Liver (tissue), 9 donors: Measurements from ENCODE around the gene CENPT. TPM values are rescaled to one million over a fixed set of nuclear protein-coding genes. Genes with fewer than 3 reads are reported as not detected.

Source experiments
- DNase-seq: peaks from one replicate; pipeline ENCODE4 v3.0.0-alpha.2; 2017; ENCODE audit warnings: low spot score
- H3K27ac ChIP-seq, 2 donors: one replicate each; pipeline ENCODE4 v1.7.0; 2013; ENCODE audit warnings: inconsistent platforms in 2 of 2, low read length in 2 of 2, control low read depth in 1 of 2, low read depth in 1 of 2, mild to moderate bottlenecking in 1 of 2
- H3K27me3 ChIP-seq, 4 donors: one replicate each; pipeline versions ENCODE4 v1.6.1 to v1.7.0; 2013; ENCODE audit warnings: low read length in 3 of 4, inconsistent platforms in 1 of 4, mild to moderate bottlenecking in 1 of 4, moderate library complexity in 1 of 4; ENCODE audit not compliant: control insufficient read depth in 4 of 4, insufficient read depth in 4 of 4
- H3K36me3 ChIP-seq, 4 donors: one replicate each; pipeline versions ENCODE4 v1.6.1 to v1.7.0; 2013; ENCODE audit warnings: low read length in 3 of 4, mild to moderate bottlenecking in 3 of 4, low read depth in 1 of 4, moderate library complexity in 1 of 4; ENCODE audit not compliant: control insufficient read depth in 4 of 4, insufficient read depth in 3 of 4
- H3K4me1 ChIP-seq, 4 donors: one replicate each; pipeline versions ENCODE4 v1.6.1 to v1.7.0; 2013; ENCODE audit warnings: low read length in 3 of 4, mild to moderate bottlenecking in 3 of 4, moderate library complexity in 1 of 4; ENCODE audit not compliant: control insufficient read depth in 4 of 4, insufficient read depth in 4 of 4
- H3K4me3 ChIP-seq, 3 donors: one replicate each; pipeline versions ENCODE4 v1.6.1 to v1.7.0; 2013; ENCODE audit warnings: low read length in 3 of 3, control low read depth in 1 of 3, low read depth in 1 of 3, mild to moderate bottlenecking in 1 of 3
- H3K9ac ChIP-seq, 2 donors: one replicate each; pipeline ENCODE4 v1.7.0; 2013; ENCODE audit warnings: low read length in 2 of 2, mild to moderate bottlenecking in 2 of 2, moderate library complexity in 2 of 2, control low read depth in 1 of 2, low read depth in 1 of 2
- H3K9me3 ChIP-seq, 4 donors: one replicate each; pipeline versions ENCODE4 v1.6.1 to v1.7.0; 2013; ENCODE audit warnings: low read length in 3 of 4; ENCODE audit not compliant: control insufficient read depth in 4 of 4
- ATF3 ChIP-seq: IDR thresholded peaks from 2 replicates; pipeline ENCODE4 v1.6.1; 2016; ENCODE audit warnings: antibody characterized with exemption
- CTCF ChIP-seq: fragments of 150-350 bp; IDR thresholded peaks from 2 replicates; pipeline ENCODE4 v1.5.1; 2017; ENCODE audit warnings: improper control_type of control experiment, low read depth, low read length; ENCODE audit not compliant: missing input control
- EGR1 ChIP-seq, 2 donors: IDR thresholded peaks; 2 replicates each; pipeline ENCODE4 v1.6.1; 2016 to 2018; ENCODE audit warnings: antibody characterized with exemption in 2 of 2, low read depth in 2 of 2
- FOXA1 ChIP-seq: IDR thresholded peaks from 2 replicates; pipeline ENCODE4 v1.6.1; 2016; ENCODE audit warnings: antibody characterized with exemption
- FOXA2 ChIP-seq: IDR thresholded peaks from 2 replicates; pipeline ENCODE4 v1.6.1; 2016; ENCODE audit warnings: antibody characterized with exemption
- GABPA ChIP-seq, 2 donors: IDR thresholded peaks in 1 of 2; conservative IDR thresholded peaks in 1 of 2; 2 replicates each; pipeline ENCODE4 v1.6.1; 2016; ENCODE audit warnings: antibody characterized with exemption in 2 of 2, mild to moderate bottlenecking in 1 of 2, moderate library complexity in 1 of 2
- HNF4A ChIP-seq, 2 donors: conservative IDR thresholded peaks; 2 replicates each; pipeline ENCODE4 v1.6.1; 2016; ENCODE audit warnings: antibody characterized with exemption in 2 of 2, mild to moderate bottlenecking in 2 of 2
- HNF4G ChIP-seq: IDR thresholded peaks from 2 replicates; pipeline ENCODE4 v1.6.1; 2016; ENCODE audit warnings: antibody characterized with exemption
- JUND ChIP-seq, 2 donors: IDR thresholded peaks; 2 replicates each; pipeline ENCODE4 v1.6.1; 2016; ENCODE audit warnings: antibody characterized with exemption in 2 of 2
- MAX ChIP-seq: IDR thresholded peaks from 2 replicates; pipeline ENCODE4 v1.6.1; 2016; ENCODE audit warnings: antibody characterized with exemption
- NR2F2 ChIP-seq: IDR thresholded peaks from 2 replicates; pipeline ENCODE4 v1.6.1; 2016; ENCODE audit warnings: antibody characterized with exemption
- RAD21 ChIP-seq, 2 donors: IDR thresholded peaks; 2 replicates each; pipeline ENCODE4 v1.6.1; 2016; ENCODE audit warnings: antibody characterized with exemption in 2 of 2, mild to moderate bottlenecking in 2 of 2
- REST ChIP-seq: IDR thresholded peaks from 2 replicates; pipeline ENCODE4 v1.6.1; 2016; ENCODE audit warnings: antibody characterized with exemption, mild to moderate bottlenecking
- RXRA ChIP-seq, 2 donors: IDR thresholded peaks; 2 replicates each; pipeline ENCODE4 v1.6.1; 2017 to 2018; ENCODE audit warnings: antibody characterized with exemption in 2 of 2, mild to moderate bottlenecking in 1 of 2
- SP1 ChIP-seq: IDR thresholded peaks from 2 replicates; pipeline ENCODE4 v1.6.1; 2018; ENCODE audit warnings: antibody characterized with exemption, mild to moderate bottlenecking
- TAF1 ChIP-seq: conservative IDR thresholded peaks from 2 replicates; pipeline ENCODE4 v1.6.1; 2016; ENCODE audit warnings: antibody characterized with exemption, mild to moderate bottlenecking
- YY1 ChIP-seq: IDR thresholded peaks from 2 replicates; pipeline ENCODE4 v1.6.1; 2016; ENCODE audit warnings: antibody characterized with exemption, mild to moderate bottlenecking
- ZBTB33 ChIP-seq: IDR thresholded peaks from 2 replicates; pipeline ENCODE4 v1.6.1; 2016; ENCODE audit warnings: antibody characterized with exemption
- WGBS: extraction: QIAGEN DNeasy Blood & Tissue Kit; methylation state at CpG from one replicate; pipeline ENCODE4 v1.1.7; 2013; 5-methylcytosine and 5-hydroxymethylcytosine counted together
- polyA plus RNA-seq, 2 donors: library from polyadenylated mRNA; stranded (reverse) in 1 of 2; unstranded in 1 of 2; fragments of 200-250 nt in 1 of 2; fragments of >200 nt in 1 of 2; fragmentation: Nextera tagmentation in 1 of 2; extraction: Ambion mirVana in 1 of 2; gene quantifications; one replicate each; pipeline versions ENCODE4 v1.2.1 to v1.2.3, GENCODE V29; 2013 to 2015
- total RNA-seq, 2 donors: library from RNA; depleted of rRNA; stranded (reverse); fragments of >200 nt; gene quantifications; one replicate each; pipeline ENCODE4 v1.2.3, GENCODE V29; 2014
- donor health status: healthy.
- donor health status: healthy.
- donor health status: healthy.
- donor health status: healthy.
- donor health status: healthy.

The CENPT gene
- total and polyA plus RNA-seq, 4 donors: 11.4 to 26.9 (median 19.3) TPM

GRCh38 chr16:67803894-67804293, 43.6 kb downstream of the CENPT start:
- H3K27ac ChIP-seq: no peak overlapping the region
- WGBS: 75% methylated on average over 3 of the region's 3 CpGs
- no peak for TF ChIP-seq FOXA1
- no peak for TF ChIP-seq EGR1 (IDR thresholded peaks at IDR 0.05; ENCODE audit: low read depth in 2 of 2)
- no peak for TF ChIP-seq RAD21 (IDR thresholded peaks at IDR 0.05)
- TF ChIP-seq ATF3: no peak
- no peak for TF ChIP-seq ZBTB33
- no peak for TF ChIP-seq RXRA (IDR thresholded peaks at IDR 0.05)
- no peaks in the 10 kb centered on the region for H3K9me3 ChIP-seq
- H3K4me3 ChIP-seq: no peak overlapping the region
- H3K4me1 ChIP-seq: peaks cover 7 to 47% (median 35%) of the 10 kb centered on the region in 4 donors
- no peak overlapping the region for H3K9ac ChIP-seq
- peaks cover 0 to 22% (median 12%) of the 10 kb centered on the region in 4 donors for H3K36me3 ChIP-seq
- DNase-seq: no peak
- H3K27me3 ChIP-seq: no peaks in the 10 kb centered on the region

- Histone ChIP-seq H3K9ac (no peak overlapping the region), H3K27me3 (no peaks in the 10 kb centered on the region), H3K9me3 (no peaks in the 10 kb centered on the region), H3K27ac (no peak overlapping the region), H3K36me3 (peaks cover 1 to 32% (median 19%) of the 10 kb centered on the region in 4 donors), H3K4me3 (no peak overlapping the region), H3K4me1 (peaks cover 7 to 44% (median 28%) of the 10 kb centered on the region in 4 donors)
- WGBS: 88% methylated on average over 2 of the region's 2 CpGs
- TF ChIP-seq TAF1 (no peak), FOXA1 (no peak), ATF3 (no peak), HNF4A (conservative IDR thresholded peaks at IDR 0.05) (no peak), FOXA2 (no peak), RXRA (IDR thresholded peaks at IDR 0.05) (no peak), HNF4G (no peak), SP1 (no peak), GABPA (IDR thresholded peaks at IDR 0.05 in 1 of 2, conservative IDR thresholded peaks at IDR 0.05 in 1 of 2) (no peak), ZBTB33 (no peak), EGR1 (IDR thresholded peaks at IDR 0.05; ENCODE audit: low read depth in 2 of 2) (no peak), NR2F2 (no peak), RAD21 (IDR thresholded peaks at IDR 0.05) (no peak), MAX (no peak), REST (no peak), CTCF (no peak), JUND (IDR thresholded peaks at IDR 0.05) (no peak), YY1 (no peak)
- DNase-seq: no peak
Measured at GRCh38 chr16:67801883-67802282, 45.6 kb downstream of the CENPT start.
